Hepatocyte (in vitro differentiated cells): ENCODE results near the gene MB21D2. TPM values are rescaled to one million over a fixed set of nuclear protein-coding genes. Genes with fewer than 3 reads are reported as not detected.

ENCODE experiments used
- DNase-seq: peaks from one replicate; pipeline ENCODE4 v3.0.0-alpha.2; 2016; ENCODE audit warnings: low spot score
- H2AFZ ChIP-seq: fragments of 200-600 bp; sonication (generic); 2 replicates; pipeline ENCODE4 v1.6.0; 2016; ENCODE audit warnings: antibody characterized with exemption, mild to moderate bottlenecking
- H3K27ac ChIP-seq: fragments of 200-600 bp; sonication (generic); 2 replicates; pipeline ENCODE4 v1.5.1; 2016; ENCODE audit warnings: mild to moderate bottlenecking
- H3K27me3 ChIP-seq: fragments of 200-600 bp; sonication (generic); 2 replicates; pipeline ENCODE4 v1.6.1; 2016
- H3K36me3 ChIP-seq: fragments of 200-600 bp; sonication (generic); replicated peaks from 2 replicates; pipeline ENCODE4 v1.5.1; 2016; ENCODE audit warnings: low read depth; ENCODE audit not compliant: insufficient read depth
- H3K4me1 ChIP-seq: fragments of 200-600 bp; sonication (generic); 2 replicates; pipeline ENCODE4 v1.5.1; 2016; ENCODE audit warnings: mild to moderate bottlenecking, moderate library complexity; ENCODE audit not compliant: insufficient read depth
- H3K4me2 ChIP-seq: fragments of 200-600 bp; sonication (generic); 2 replicates; pipeline ENCODE4 v1.6.0; 2016
- H3K4me3 ChIP-seq: fragments of 200-600 bp; sonication (generic); 2 replicates; pipeline ENCODE4 v1.5.1; 2016; ENCODE audit warnings: mild to moderate bottlenecking
- H3K79me2 ChIP-seq: fragments of 200-600 bp; sonication (generic); 2 replicates; pipeline ENCODE4 v1.6.0; 2017; ENCODE audit warnings: mild to moderate bottlenecking
- H3K9me2 ChIP-seq: fragments of 200-600 bp; sonication (generic); replicated peaks from 2 replicates; pipeline ENCODE4 v1.6.0; 2017; ENCODE audit warnings: mild to moderate bottlenecking; ENCODE audit not compliant: insufficient read depth
- H3K9me3 ChIP-seq: fragments of 200-600 bp; sonication (generic); 2 replicates; pipeline ENCODE4 v1.5.1; 2016; ENCODE audit warnings: low read depth, mild to moderate bottlenecking
- H4K20me1 ChIP-seq: fragments of 200-600 bp; sonication (generic); 2 replicates; pipeline ENCODE4 v1.6.0; 2016; ENCODE audit warnings: mild to moderate bottlenecking; ENCODE audit not compliant: insufficient read depth, poor library complexity, severe bottlenecking
- CTCF ChIP-seq: fragments of 200-600 bp; sonication (generic); IDR thresholded peaks from 2 replicates; pipeline ENCODE4 v1.5.1; 2016; ENCODE audit warnings: antibody characterized with exemption, mild to moderate bottlenecking; ENCODE audit not compliant: poor library complexity
- EZH2 ChIP-seq: fragments of 200-600 bp; sonication (generic); IDR thresholded peaks from 2 replicates; pipeline ENCODE4 v1.6.1; 2016; ENCODE audit warnings: antibody characterized with exemption, mild to moderate bottlenecking, borderline replicate concordance
- EZH2phosphoT487 ChIP-seq: fragments of 200-600 bp; sonication (generic); IDR thresholded peaks from one replicate; pipeline ENCODE4 v1.6.1; 2018; ENCODE audit warnings: antibody characterized with exemption, mild to moderate bottlenecking, low read depth, moderate library complexity; ENCODE audit not compliant: unreplicated experiment, severe bottlenecking
- WGBS: methylation state at CpG from one replicate; pipeline ENCODE4 v1.1.6; 2016; ENCODE audit warnings: low lambda C conversion rate; ENCODE audit errors: missing lambda C conversion rate; 5-methylcytosine and 5-hydroxymethylcytosine counted together
- polyA plus RNA-seq: library from polyadenylated mRNA; unstranded; fragments of >200 nt; fragmentation: Nextera tagmentation; extraction: Ambion mirVana; gene quantifications from 2 replicates; pipeline ENCODE4 v1.2.1, GENCODE V29; 2016
- total RNA-seq: library from RNA; depleted of rRNA; stranded (reverse); fragments of >200 nt; gene quantifications from 2 replicates; pipeline ENCODE4 v1.2.3, GENCODE V29; 2014

MB21D2 gene
- total and polyA plus RNA-seq, 2 experiments from 2014 or later: 9.1 to 22.1 TPM

GRCh38 chr3:192857260-192857661 lies 60.4 kb downstream of the MB21D2 start:
- Histone ChIP-seq H2AFZ (no peak overlapping the region), H4K20me1 (peaks cover 5% of the 10 kb centered on the region), H3K27ac (no peak overlapping the region), H3K9me2 (no peaks in the 10 kb centered on the region), H3K4me1 (peaks cover 4% of the 10 kb centered on the region), H3K79me2 (peaks cover 95% of the 10 kb centered on the region), H3K4me3 (no peak overlapping the region), H3K4me2 (no peak overlapping the region), H3K27me3 (no peaks in the 10 kb centered on the region), H3K36me3 (no peaks in the 10 kb centered on the region), H3K9me3 (no peaks in the 10 kb centered on the region)
- no peak for DNase-seq
- TF ChIP-seq EZH2phosphoT487 (no peak), EZH2 (no peak), CTCF (no peak)
- 79% methylated on average over 7 of the region's 7 CpGs for WGBS

DNA sequence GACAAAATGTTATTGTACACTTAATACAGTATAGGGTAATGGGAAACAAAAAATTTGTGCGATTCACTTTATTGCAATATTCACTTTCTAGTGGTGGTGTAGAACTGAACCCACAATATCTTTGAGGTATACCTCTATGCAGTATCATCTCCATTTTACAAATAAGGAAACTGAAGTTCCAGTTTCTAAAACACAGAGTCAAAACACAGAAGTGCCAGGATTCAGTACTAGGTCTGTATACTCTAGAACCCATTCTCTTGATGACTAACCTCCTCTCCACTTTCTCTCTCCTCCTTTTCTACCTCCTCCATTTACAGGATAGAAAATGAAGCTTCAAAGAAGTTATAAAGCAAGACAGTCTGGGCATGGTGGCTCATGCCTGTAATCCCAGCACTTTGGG lies 62.2 kb downstream of the MB21D2 start:
- Histone ChIP-seq H4K20me1 (peaks cover 5% of the 10 kb centered on the region), H3K9me2 (no peaks in the 10 kb centered on the region), H3K27me3 (no peaks in the 10 kb centered on the region), H3K79me2 (peaks cover 77% of the 10 kb centered on the region), H3K4me2 (no peak overlapping the region), H3K27ac (no peak overlapping the region), H3K36me3 (no peaks in the 10 kb centered on the region), H3K4me3 (no peak overlapping the region), H3K4me1 (peaks cover 16% of the 10 kb centered on the region), H2AFZ (no peak overlapping the region), H3K9me3 (no peaks in the 10 kb centered on the region)
- TF ChIP-seq CTCF: no peak
- no peak for TF ChIP-seq EZH2phosphoT487
- TF ChIP-seq EZH2: no peak
- DNase-seq: no peak
- 100% methylated on average over 1 of the region's 1 CpG for WGBS

DNA sequence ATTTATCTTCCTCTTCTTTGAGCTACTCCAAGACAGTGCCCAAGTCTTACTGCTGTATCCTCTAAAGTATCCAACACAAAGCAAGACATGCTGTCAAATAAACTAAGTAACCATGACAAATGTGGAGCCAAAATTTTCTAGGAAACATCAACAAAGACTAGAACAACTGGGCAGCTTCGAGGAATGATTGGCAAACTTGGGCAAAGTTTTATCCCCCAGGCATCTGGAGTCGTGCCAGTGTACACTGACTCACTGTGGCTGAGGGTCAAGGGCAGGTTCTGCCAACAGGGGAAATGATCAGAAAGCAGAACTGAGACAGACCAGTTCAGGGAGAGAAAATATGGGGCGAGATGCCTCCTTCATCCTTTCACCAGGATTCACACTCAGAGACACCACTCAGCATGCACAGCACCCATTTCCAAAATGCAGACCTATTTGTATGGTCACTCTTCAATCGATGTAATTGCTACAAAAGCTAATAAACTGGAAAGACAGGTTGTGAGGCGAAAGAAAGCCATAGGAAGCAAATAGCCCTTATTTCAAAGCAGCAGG lies 65.8 kb downstream of the MB21D2 start:
- H3K9me3 ChIP-seq: no peaks in the 10 kb centered on the region
- no peaks in the 10 kb centered on the region for H3K36me3 ChIP-seq
- H3K4me2 ChIP-seq: peak overlapping the region; percentile 45
- peaks cover 27% of the 10 kb centered on the region for H3K4me1 ChIP-seq
- 52% methylated on average over 5 of the region's 5 CpGs for WGBS
- peak overlapping the region; percentile 98 for H3K27ac ChIP-seq
- no peaks in the 10 kb centered on the region for H3K27me3 ChIP-seq
- DNase-seq: peak; percentile 60
- no peaks in the 10 kb centered on the region for H3K9me2 ChIP-seq
- TF ChIP-seq EZH2: no peak
- TF ChIP-seq CTCF: no peak
- TF ChIP-seq EZH2phosphoT487: no peak
- no peak overlapping the region for H3K4me3 ChIP-seq
- no peaks in the 10 kb centered on the region for H4K20me1 ChIP-seq
- no peak overlapping the region for H2AFZ ChIP-seq
- H3K79me2 ChIP-seq: peaks cover 69% of the 10 kb centered on the region
